Anterior cingulate cortex (tissue), 58 donors: ENCODE measurements around the gene CCDC85C.
A peak's percentile ranks its signal among the peaks of the same experiment; 100 is the strongest.

ENCODE experiments used
- DNase-seq, 58 donors: peaks; one replicate each; lab custom pipeline; 2025; lab: John Stamatoyannopoulos, UW

The CCDC85C gene

GRCh38 chr14:99518441-99519346, 85.3 kb downstream of the CCDC85C start:
- DNase-seq: peak in 44 of 58 donors; percentile 9 to 84 (median 47)

- no peak for DNase-seq
Measured at GRCh38 chr14:99517643-99518381, 86.2 kb downstream of the CCDC85C start.

GRCh38 chr14:99516871-99517642, 87.0 kb downstream of the CCDC85C start:
- DNase-seq: no peak

- DNase-seq: no peak
Measured at GRCh38 chr14:99516156-99516870, 87.7 kb downstream of the CCDC85C start.

GRCh38 chr14:99515301-99516155, 88.5 kb downstream of the CCDC85C start:
- no peak for DNase-seq

- no peak for DNase-seq
Measured at GRCh38 chr14:99514552-99515300, 89.3 kb downstream of the CCDC85C start.

- DNase-seq: no peak
Measured at GRCh38 chr14:99513946-99514551, 90.0 kb downstream of the CCDC85C start.

- DNase-seq: no peak
Measured at GRCh38 chr14:99513183-99513694, 90.8 kb downstream of the CCDC85C start.

GRCh38 chr14:99512571-99513182, 91.3 kb downstream of the CCDC85C start:
- DNase-seq: no peak

- no peak for DNase-seq
Measured at GRCh38 chr14:99512110-99512449, 91.9 kb downstream of the CCDC85C start.

- peak in 31 of 58 donors; percentile 20 to 66 (median 42) for DNase-seq
Measured at GRCh38 chr14:99511421-99512109, 92.4 kb downstream of the CCDC85C start.

- DNase-seq: no peak
Measured at GRCh38 chr14:99510556-99511139, 93.4 kb downstream of the CCDC85C start.

- no peak for DNase-seq
Measured at GRCh38 chr14:99509871-99510555, 94.0 kb downstream of the CCDC85C start.

GRCh38 chr14:99508896-99509629, 94.9 kb downstream of the CCDC85C start:
- DNase-seq: no peak
